Left renal cortex interstitium (tissue), 4 donors: ENCODE measurements around the gene METRN. TPM values are rescaled to one million over a fixed set of nuclear protein-coding genes. Genes with fewer than 3 reads are reported as not detected.

Experiments
- DNase-seq, 4 donors: peaks; one replicate each; pipeline ENCODE4 v3.0.0-alpha.2; 2013; ENCODE audit warnings: low read depth in 4 of 4, low spot score in 2 of 4, missing footprints in 1 of 4
- polyA plus RNA-seq, 4 donors: library from polyadenylated mRNA; unstranded; fragments of 120-200 nt; gene quantifications; one replicate each; pipeline ENCODE4 v1.2.1, GENCODE V29; 2013; ENCODE audit not compliant: insufficient read length in 4 of 4

METRN gene
- polyA plus RNA-seq = 10 to 100 TPM in 2 of 4 donors, 1 to 10 TPM in 2; 4.7 to 14.0 (median 11.8) TPM

- DNase-seq = peak in 1 of 4 donors; percentile 76
Measured at GRCh38 chr16:714558-715476, at the start of gene METRN. Gene METRN (plus strand): TSS chr16:715118. CDS start chr16:715290, 172 bp downstream.

GRCh38 chr16:666572-666971 lies 48.3 kb upstream of the METRN start:
- DNase-seq = no peak

- DNase-seq = no peak
Measured at GRCh38 chr16:667113-667779, 47.7 kb upstream of the METRN start.

DNA sequence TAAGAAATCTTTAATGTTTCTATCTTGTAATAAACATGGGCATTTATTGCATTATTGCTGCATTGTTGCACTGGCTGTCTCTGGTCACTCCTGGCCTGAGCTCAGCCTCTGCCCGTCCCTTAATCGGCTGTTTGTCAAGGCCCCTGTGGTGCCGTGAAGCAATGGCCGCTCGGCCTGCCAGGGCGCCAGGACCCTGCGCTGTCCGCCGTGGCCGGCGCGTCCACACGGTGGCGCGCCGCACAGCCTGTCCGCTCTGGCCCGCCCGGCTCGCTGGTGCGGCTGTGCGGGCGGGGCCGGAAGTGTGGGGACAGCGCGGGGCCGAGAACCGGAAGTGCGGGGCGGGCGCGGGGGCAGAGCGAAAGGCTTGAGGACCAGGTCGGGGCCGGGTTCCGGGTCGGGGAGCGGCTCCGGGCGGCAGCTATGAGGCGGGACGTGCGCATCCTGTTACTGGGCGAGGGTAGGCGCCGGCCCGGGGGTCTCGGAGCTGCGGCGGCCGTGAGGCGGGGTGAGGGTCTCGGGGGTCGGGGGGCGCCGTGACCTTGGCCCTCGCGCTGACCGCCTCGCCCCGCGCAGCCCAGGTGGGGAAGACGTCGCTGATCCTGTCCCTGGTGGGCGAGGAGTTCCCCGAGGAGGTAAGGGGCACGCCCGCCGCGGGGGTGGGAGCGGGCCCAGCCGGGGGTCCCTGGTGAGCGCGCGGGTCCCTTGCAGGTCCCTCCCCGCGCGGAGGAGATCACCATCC lies 47.0 kb upstream of the METRN start, which contains the start of gene RHOT2:
Gene RHOT2, plus strand, starts transcription at position 353 of the 739 bp plus-strand sequence. Its CDS starts 68 bp downstream, at position 421.
- DNase-seq = peak in 3 of 4 donors; percentile 74 to 82 (median 78)

- DNase-seq = no peak
Measured at GRCh38 chr16:668519-669171, 46.3 kb upstream of the METRN start.

DNA sequence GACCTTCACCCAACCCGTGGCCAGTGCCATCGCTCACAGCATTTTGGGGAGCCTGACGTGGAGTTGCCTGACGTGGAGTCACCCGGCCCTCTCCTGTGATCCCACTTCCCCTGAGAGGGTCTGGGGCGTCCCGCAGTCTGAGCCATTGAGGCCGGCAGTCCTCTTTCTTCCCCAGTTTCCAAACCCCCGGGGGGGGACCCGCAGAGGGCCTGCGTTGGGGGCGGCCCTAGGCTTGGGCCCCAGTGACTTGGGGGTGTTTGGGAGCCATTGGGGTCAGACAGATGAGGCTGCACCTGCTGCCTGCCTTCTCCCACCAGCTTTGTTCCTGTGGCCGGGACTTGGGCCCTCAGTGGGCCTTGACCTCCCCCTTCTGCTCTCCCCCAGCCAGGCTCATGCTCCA lies 45.3 kb upstream of the METRN start:
- no peak for DNase-seq

DNA sequence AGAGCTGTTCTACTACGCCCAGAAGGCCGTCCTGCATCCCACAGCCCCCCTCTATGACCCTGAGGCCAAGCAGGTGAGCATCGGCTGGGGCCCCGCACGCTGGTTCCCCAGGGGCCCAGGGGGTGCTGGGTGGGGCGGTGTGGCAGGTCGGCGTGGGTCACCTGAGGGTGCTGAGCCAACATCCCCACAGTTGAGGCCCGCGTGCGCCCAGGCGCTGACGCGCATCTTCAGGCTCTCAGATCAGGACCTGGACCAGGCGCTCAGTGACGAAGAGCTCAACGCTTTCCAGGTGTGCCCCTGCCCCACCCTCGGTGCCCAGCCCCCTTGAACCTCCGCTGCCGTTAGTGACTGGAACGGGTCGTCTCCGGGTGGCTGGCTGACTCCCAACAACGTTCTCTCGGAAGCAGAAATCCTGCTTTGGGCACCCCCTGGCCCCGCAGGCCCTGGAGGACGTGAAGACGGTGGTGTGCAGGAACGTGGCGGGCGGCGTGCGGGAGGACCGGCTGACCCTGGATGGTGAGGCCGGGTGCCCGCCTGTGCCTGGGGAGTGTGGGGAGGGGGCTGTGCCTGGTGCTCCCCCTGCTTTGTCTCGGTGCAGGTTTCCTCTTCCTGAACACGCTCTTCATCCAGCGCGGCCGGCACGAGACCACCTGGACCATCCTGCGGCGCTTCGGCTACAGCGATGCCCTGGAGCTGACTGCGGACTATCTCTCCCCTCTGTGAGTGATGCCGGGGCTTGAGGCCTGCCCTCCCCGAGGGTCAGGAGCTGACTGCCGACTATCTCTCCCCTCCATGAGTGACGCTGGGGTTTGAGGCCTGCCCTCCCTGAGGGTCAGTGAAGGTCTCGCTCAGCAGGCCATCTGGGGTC lies 44.2 kb upstream of the METRN start:
- no peak for DNase-seq

GRCh38 chr16:671353-672131 lies 43.4 kb upstream of the METRN start:
- no peak for DNase-seq

GRCh38 chr16:672371-672770 lies 42.5 kb upstream of the METRN start:
- DNase-seq = no peak

DNA sequence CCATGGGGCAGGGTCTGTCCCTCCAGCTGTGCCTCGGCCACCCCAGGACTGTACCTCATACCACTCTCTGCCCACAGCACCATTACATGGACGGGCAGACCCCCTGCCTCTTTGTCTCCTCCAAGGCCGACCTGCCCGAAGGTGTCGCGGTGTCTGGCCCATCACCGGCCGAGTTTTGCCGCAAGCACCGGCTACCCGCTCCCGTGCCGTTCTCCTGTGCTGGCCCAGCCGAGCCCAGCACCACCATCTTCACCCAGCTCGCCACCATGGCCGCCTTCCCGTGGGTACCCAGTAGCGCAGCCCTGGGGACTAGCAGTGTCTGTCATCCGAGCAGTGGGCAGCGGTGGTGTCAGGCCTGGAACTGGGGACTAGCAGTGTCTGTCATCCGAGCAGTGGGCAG lies 42.1 kb upstream of the METRN start:
- DNase-seq = no peak

GRCh38 chr16:673399-673991 lies 41.4 kb upstream of the METRN start:
- no peak for DNase-seq

GRCh38 chr16:674214-674881 lies 40.6 kb upstream of the METRN start:
- DNase-seq = no peak

GRCh38 chr16:674968-675883 lies 39.7 kb upstream of the METRN start, which contains the start of gene RHBDL1:
Gene RHBDL1 (plus strand): TSS chr16:675671. CDS start chr16:675791, 120 bp downstream.
- DNase-seq = no peak

DNA sequence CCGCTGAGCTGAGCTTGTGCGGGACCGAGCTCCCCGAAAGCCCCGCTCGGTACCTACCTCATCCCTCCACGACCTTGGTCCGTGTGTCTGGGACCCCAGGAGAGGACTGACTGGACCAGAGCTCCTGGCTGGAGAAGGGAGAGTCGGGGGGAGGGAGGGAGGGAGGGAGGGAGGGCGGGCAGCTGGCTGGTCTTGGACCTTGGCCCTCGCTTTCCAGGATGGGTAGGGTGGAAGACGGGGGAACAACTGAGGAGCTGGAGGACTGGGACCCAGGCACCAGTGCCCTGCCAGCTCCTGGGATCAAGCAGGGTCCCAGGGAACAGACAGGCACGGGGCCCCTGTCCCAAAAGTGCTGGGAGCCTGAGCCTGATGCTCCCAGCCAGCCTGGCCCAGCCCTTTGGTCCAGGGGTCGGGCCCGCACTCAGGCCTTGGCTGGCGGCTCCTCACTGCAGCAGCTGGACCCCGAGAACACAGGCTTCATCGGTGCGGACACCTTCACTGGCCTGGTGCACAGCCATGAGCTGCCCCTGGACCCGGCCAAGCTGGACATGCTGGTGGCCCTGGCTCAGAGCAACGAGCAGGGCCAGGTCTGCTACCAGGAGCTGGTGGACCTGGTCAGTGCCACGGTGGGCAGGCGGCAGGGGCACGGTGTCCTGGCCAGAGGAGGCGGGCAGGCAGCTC lies 38.9 kb upstream of the METRN start:
- no peak for DNase-seq

DNA sequence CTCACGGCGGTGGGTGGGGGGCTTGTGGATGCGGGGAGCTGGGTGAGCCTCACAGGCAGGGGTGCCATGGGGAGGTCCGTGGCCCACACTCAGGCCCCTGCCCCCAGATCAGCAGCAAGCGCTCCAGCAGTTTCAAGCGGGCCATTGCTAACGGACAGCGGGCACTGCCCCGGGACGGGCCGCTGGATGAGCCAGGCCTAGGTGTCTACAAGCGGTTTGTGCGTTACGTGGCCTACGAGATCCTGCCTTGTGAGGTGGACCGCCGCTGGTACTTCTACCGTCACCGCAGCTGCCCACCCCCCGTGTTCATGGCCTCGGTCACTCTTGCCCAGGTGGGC lies 38.4 kb upstream of the METRN start:
- no peak for DNase-seq

DNA sequence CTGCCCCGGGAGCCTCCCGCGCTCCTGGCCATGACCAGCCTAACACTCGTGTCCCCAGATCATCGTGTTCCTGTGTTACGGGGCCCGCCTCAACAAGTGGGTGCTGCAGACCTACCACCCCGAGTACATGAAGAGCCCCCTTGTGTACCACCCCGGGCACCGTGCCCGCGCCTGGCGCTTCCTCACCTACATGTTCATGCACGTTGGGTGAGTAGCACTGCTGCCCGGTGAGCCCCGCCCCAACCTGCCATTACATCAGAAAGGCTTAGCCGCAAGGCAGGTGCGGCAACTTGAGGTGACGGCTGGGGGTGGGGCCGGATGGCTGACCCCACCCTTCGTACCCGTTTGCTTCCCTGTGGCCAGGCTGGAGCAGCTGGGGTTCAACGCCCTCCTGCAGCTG lies 38.0 kb upstream of the METRN start:
- no peak for DNase-seq
